WTC11 (cell line): Measurements from ENCODE around the gene SLC27A4. TPM values are rescaled to one million over a fixed set of nuclear protein-coding genes. Genes with fewer than 3 reads are reported as not detected.
A peak's percentile ranks its signal among the peaks of the same experiment; 100 is the strongest.

ENCODE experiments used
- ATAC-seq: fragments of 200-7000 bp; cut with Tn5 transposase; 2 replicates; pipeline ENCODE4 v1.10.0; 2021; ENCODE audit warnings: mild to moderate bottlenecking, moderate library complexity
- CTCF ChIA-PET: fragments of 300-600 bp; sonication (Branson Sonifier 250); formaldehyde crosslinking; loops from one replicate; lab custom pipeline; 2021; ENCODE audit warnings: antibody characterized with exemption; lab: Charles Lee
- POLR2A ChIA-PET: fragments of 350-600 bp; sonication (Branson Sonifier 250); formaldehyde crosslinking; loops from one replicate; lab custom pipeline; 2021; ENCODE audit warnings: antibody characterized with exemption; lab: Charles Lee
- DNase-seq: peaks from one replicate; pipeline ENCODE4 v3.0.0; 2021; ENCODE audit warnings: low spot score
- H3K27ac Mint-ChIP-seq: 2 replicates; pipeline ENCODE4 v1.8.0; 2021; ENCODE audit warnings: mixed read lengths
- H3K27me3 Mint-ChIP-seq: 2 replicates; pipeline ENCODE4 v1.8.0; 2021; ENCODE audit warnings: low read depth, mild to moderate bottlenecking, moderate library complexity, mixed read lengths
- H3K36me3 Mint-ChIP-seq: 2 replicates; pipeline ENCODE4 v1.8.0; 2021; ENCODE audit warnings: mixed read lengths
- H3K4me1 Mint-ChIP-seq: 2 replicates; pipeline ENCODE4 v1.8.0; 2022; ENCODE audit warnings: mixed read lengths
- H3K4me3 Mint-ChIP-seq: 2 replicates; pipeline ENCODE4 v1.8.0; 2021; ENCODE audit warnings: mild to moderate bottlenecking, moderate library complexity, mixed read lengths
- H3K9me3 Mint-ChIP-seq: 2 replicates; pipeline ENCODE4 v1.8.0; 2021; ENCODE audit warnings: mixed read lengths
- ARID4B ChIP-seq: sonication (generic); formaldehyde crosslinking; IDR thresholded peaks from 2 replicates; pipeline ENCODE4 v1.8.0; 2023; ENCODE audit warnings: missing genetic modification reagents, mild to moderate bottlenecking, borderline replicate concordance
- ATF1 ChIP-seq: sonication (generic); formaldehyde crosslinking; IDR thresholded peaks from 2 replicates; pipeline ENCODE4 v1.8.1; 2023; ENCODE audit warnings: mild to moderate bottlenecking, moderate library complexity, missing genetic modification reagents
- CDX4 ChIP-seq: fragments of 250-450 bp; sonication (Bioruptor Pico); IDR thresholded peaks from 2 replicates; pipeline ENCODE4 v1.9.0; 2021; ENCODE audit warnings: moderate library complexity, mild to moderate bottlenecking, inconsistent platforms, borderline replicate concordance
- CTCF ChIP-seq: fragments of 200-600 bp; IDR thresholded peaks from 2 replicates; pipeline ENCODE4 v1.8.0; 2022; ENCODE audit warnings: antibody characterized with exemption
- EMX1 ChIP-seq: fragments of 250-450 bp; sonication (Bioruptor Pico); IDR thresholded peaks from 2 replicates; pipeline ENCODE4 v1.8.0; 2021; ENCODE audit warnings: mild to moderate bottlenecking
- FOXJ3 ChIP-seq: sonication (generic); formaldehyde crosslinking; IDR thresholded peaks from 2 replicates; pipeline ENCODE4 v1.9.0; 2021; ENCODE audit warnings: missing genetic modification reagents, mild to moderate bottlenecking, borderline replicate concordance
- FOXK1 ChIP-seq: sonication (generic); formaldehyde crosslinking; IDR thresholded peaks from 2 replicates; pipeline ENCODE4 v1.8.0; 2022; ENCODE audit warnings: mild to moderate bottlenecking, moderate library complexity, missing genetic modification reagents
- GABPB1 ChIP-seq: sonication (generic); formaldehyde crosslinking; IDR thresholded peaks from 2 replicates; pipeline ENCODE4 v1.8.1; 2023; ENCODE audit warnings: mild to moderate bottlenecking, missing genetic modification reagents
- GRHL2 ChIP-seq: fragments of 250-450 bp; sonication (Bioruptor Pico); IDR thresholded peaks from 2 replicates; pipeline ENCODE4 v1.8.0; 2022; ENCODE audit warnings: mild to moderate bottlenecking, moderate library complexity; ENCODE audit not compliant: insufficient replicate concordance, severe bottlenecking
- IRF1 ChIP-seq: sonication (generic); formaldehyde crosslinking; IDR thresholded peaks from 2 replicates; pipeline ENCODE4 v1.8.0; 2023; ENCODE audit warnings: missing genetic modification reagents
- JAZF1 ChIP-seq: fragments of 250-450 bp; sonication (Bioruptor Pico); IDR thresholded peaks from 2 replicates; pipeline ENCODE4 v1.9.0; 2021; ENCODE audit warnings: moderate library complexity, mild to moderate bottlenecking, inconsistent platforms
- KAT7 ChIP-seq: sonication (generic); formaldehyde crosslinking; IDR thresholded peaks from 2 replicates; pipeline ENCODE4 v1.8.1; 2023; ENCODE audit warnings: missing genetic modification reagents, mild to moderate bottlenecking, borderline replicate concordance
- MAX ChIP-seq: sonication (generic); formaldehyde crosslinking; IDR thresholded peaks from 2 replicates; pipeline ENCODE4 v1.8.0; 2022; ENCODE audit warnings: mild to moderate bottlenecking, missing genetic modification reagents
- MLX ChIP-seq: sonication (generic); formaldehyde crosslinking; IDR thresholded peaks from 2 replicates; pipeline ENCODE4 v1.8.1; 2023; ENCODE audit warnings: mild to moderate bottlenecking, missing genetic modification reagents, moderate library complexity
- RELA ChIP-seq: sonication (generic); formaldehyde crosslinking; IDR thresholded peaks from 2 replicates; pipeline ENCODE4 v1.8.1; 2022; ENCODE audit warnings: missing genetic modification reagents, mild to moderate bottlenecking, borderline replicate concordance
- SP1 ChIP-seq: sonication (generic); formaldehyde crosslinking; conservative IDR thresholded peaks from 2 replicates; pipeline ENCODE4 v1.8.1; 2022; ENCODE audit warnings: missing genetic modification reagents
- USF1 ChIP-seq: sonication (generic); formaldehyde crosslinking; IDR thresholded peaks from 2 replicates; pipeline ENCODE4 v1.8.0; 2022; ENCODE audit warnings: mild to moderate bottlenecking, missing genetic modification reagents
- ZNF281 ChIP-seq: sonication (generic); formaldehyde crosslinking; IDR thresholded peaks from 2 replicates; pipeline ENCODE4 v1.8.0; 2023; ENCODE audit warnings: mild to moderate bottlenecking, missing genetic modification reagents
- ZNF425 ChIP-seq: fragments of 250-450 bp; sonication (Bioruptor Pico); conservative IDR thresholded peaks from 2 replicates; pipeline ENCODE4 v1.9.0; 2021; ENCODE audit warnings: mild to moderate bottlenecking
- total RNA-seq: library from RNA; stranded (reverse); gene quantifications from 3 replicates; pipeline ENCODE4 v1.2.3, GENCODE V29; 2021

The SLC27A4 gene
- total RNA-seq, 1 experiment from 2014 or later, result 23.8 TPM

GRCh38 chr9:128322404-128323211 is 17.7 kb upstream of the SLC27A4 start, which contains the start of the genes COQ4 and TRUB2 (continued):
- peak; percentile 81; the same call in 1 of the 2 replicates for TF ChIP-seq ARID4B (CRISPR knock-in tag)
- peak; percentile 30; the same call in 1 of the 2 replicates for TF ChIP-seq KAT7 (CRISPR knock-in tag)
- 0 out of 2 replicates have a peak, but pooled peaks have one; percentile 19 for TF ChIP-seq MLX (CRISPR knock-in tag)
- TF ChIP-seq RELA (CRISPR knock-in tag), result 0 out of 2 replicates have a peak, but pooled peaks have one; percentile 51
- peak; percentile 24; the same call in 1 of the 2 replicates for TF ChIP-seq USF1 (CRISPR knock-in tag)
- peak; percentile 83 for TF ChIP-seq GABPB1
- no peak for TF ChIP-seq EMX1 (CRISPR knock-in tag)
- no peak for TF ChIP-seq ATF1 (CRISPR knock-in tag)
- peak; percentile 92 for TF ChIP-seq MAX
- peak; percentile 91 for TF ChIP-seq SP1

GRCh38 chr9:128323212-128323730 is 17.1 kb upstream of the SLC27A4 start:
- ATAC-seq (no peak), DNase-seq (no peak)
- peaks cover 6% of the 10 kb centered on the region; the same call in 1 of the 2 replicates for H3K36me3 Mint-ChIP-seq
- peak overlapping the region; percentile 63 for H3K27ac Mint-ChIP-seq
- CTCF ChIA-PET, result interaction anchor here (0.7 kb wide), 1 partner anchor 229 kb away, joined by 3 read pairs; the partner anchor contains the start of gene SPTAN1
- H3K4me1 Mint-ChIP-seq, result 0 out of 2 replicates have a peak, but pooled peaks cover 8% of the 10 kb centered on the region
- no peaks in the 10 kb centered on the region for H3K27me3 Mint-ChIP-seq
- POLR2A ChIA-PET, result no interaction called here
- H3K4me3 Mint-ChIP-seq, result peak overlapping the region; percentile 88
- H3K9me3 Mint-ChIP-seq, result no peaks in the 10 kb centered on the region
- no peak for TF ChIP-seq CDX4 (CRISPR knock-in tag)
- no peak for TF ChIP-seq GRHL2
- TF ChIP-seq ATF1 (CRISPR knock-in tag), result no peak
- TF ChIP-seq JAZF1 (CRISPR knock-in tag), result no peak
- no peak for TF ChIP-seq CTCF
- no peak for TF ChIP-seq ZNF425
- no peak for TF ChIP-seq IRF1 (CRISPR knock-in tag)
- no peak for TF ChIP-seq FOXJ3
- no peak for TF ChIP-seq ZNF281
- no peak for TF ChIP-seq FOXK1 (CRISPR knock-in tag)
